Spleen (tissue), 11 donors: ENCODE data around the gene ACTA2. TPM values are rescaled to one million over a fixed set of nuclear protein-coding genes. Genes with fewer than 3 reads are reported as not detected.
A peak's percentile ranks its signal among the peaks of the same experiment; 100 is the strongest.

Experiments used
- DNase-seq: peaks from one replicate; pipeline ENCODE4 v3.0.0-alpha.2; 2020
- H3K27ac ChIP-seq, 8 donors: fragments of 200-600 bp; sonication (generic) in 7 of 8; 1 replicate in 4 of 8; 2 replicates in 4 of 8; pipeline versions ENCODE4 v1.5.0 to v1.8.0; 2016 to 2021; ENCODE audit warnings: inconsistent platforms in 4 of 8, mild to moderate bottlenecking in 4 of 8, moderate library complexity in 1 of 8
- H3K27me3 ChIP-seq, 7 donors: fragments of 200-600 bp; sonication (generic) in 6 of 7; replicated peaks in 1 of 7; 1 replicate in 4 of 7; 2 replicates in 3 of 7; pipeline versions ENCODE4 v1.5.0 to v1.8.0; 2016 to 2021; ENCODE audit warnings: inconsistent platforms in 3 of 7, mild to moderate bottlenecking in 1 of 7
- H3K36me3 ChIP-seq, 6 donors: fragments of 200-600 bp; sonication (generic) in 5 of 6; 1 replicate in 4 of 6; 2 replicates in 2 of 6; pipeline versions ENCODE4 v1.5.0 to v1.8.0; 2016 to 2021; ENCODE audit warnings: inconsistent platforms in 2 of 6
- H3K4me1 ChIP-seq, 6 donors: fragments of 200-600 bp; sonication (generic) in 5 of 6; 1 replicate in 3 of 6; 2 replicates in 3 of 6; pipeline versions ENCODE4 v1.5.0 to v1.8.0; 2016 to 2021; ENCODE audit warnings: inconsistent platforms in 3 of 6
- H3K4me3 ChIP-seq, 8 donors: fragments of 200-600 bp; sonication (generic) in 7 of 8; 1 replicate in 4 of 8; 2 replicates in 4 of 8; pipeline versions ENCODE4 v1.5.0 to v1.8.0; 2016 to 2021; ENCODE audit warnings: inconsistent platforms in 4 of 8, mild to moderate bottlenecking in 4 of 8, moderate library complexity in 2 of 8
- H3K9me3 ChIP-seq, 8 donors: fragments of 200-600 bp; sonication (generic) in 7 of 8; 1 replicate in 4 of 8; 2 replicates in 4 of 8; pipeline versions ENCODE4 v1.5.0 to v1.8.0; 2016 to 2021; ENCODE audit warnings: inconsistent platforms in 4 of 8
- CTCF ChIP-seq, 11 experiments: fragments of 200-600 bp in 7 of 11; fragments of 450-650 bp in 4 of 11; sonication (generic) in 4 of 11; IDR thresholded peaks in 8 of 11; conservative IDR thresholded peaks in 3 of 11; 1 replicate in 7 of 11; 2 replicates in 4 of 11; pipeline versions ENCODE4 v1.4.0 to v1.8.0; 2016 to 2021; ENCODE audit warnings: antibody characterized with exemption in 11 of 11, inconsistent platforms in 4 of 11, mild to moderate bottlenecking in 1 of 11
- POLR2A ChIP-seq, 3 donors: fragments of 450-650 bp; IDR thresholded peaks; one replicate each; pipeline ENCODE4 v1.5.1; 2017; ENCODE audit warnings: antibody characterized with exemption in 3 of 3, mild to moderate bottlenecking in 1 of 3
- POLR2AphosphoS5 ChIP-seq, 3 donors: sonication (generic); formaldehyde crosslinking; IDR thresholded peaks; one replicate each; pipeline ENCODE4 v1.5.1; 2017; ENCODE audit warnings: antibody characterized with exemption in 3 of 3
- WGBS, 5 donors: extraction: QIAGEN DNeasy Blood & Tissue Kit in 3 of 5; methylation state at CpG; one replicate each; pipeline versions ENCODE4 v1.1.5 to v1.1.7; 2013 to 2018; 5-methylcytosine and 5-hydroxymethylcytosine counted together
- intact Hi-C: fragments of 100-400 bp; cut with DNase I; formaldehyde crosslinking; loops from one replicate; pipeline ENCODE4 v1.15.0; 2023; ENCODE audit warnings: low total_unique reads
- polyA plus RNA-seq, 3 donors: library from polyadenylated mRNA; stranded (reverse); fragments of 200-250 nt; gene quantifications; one replicate each; pipeline ENCODE4 v1.2.1, GENCODE V29; 2013
- total RNA-seq, 7 donors: library from RNA; depleted of rRNA in 3 of 7; stranded (reverse); fragments of >200 nt in 3 of 7; fragmentation: NEBNext Ultra II Directional in 4 of 7; extraction: Animal tissue kit (Norgen Biotek cat#: 25700) in 4 of 7; gene quantifications; one replicate each; pipeline versions ENCODE4 v1.1.0 to v1.2.1, GENCODE V29; 2016 to 2021
- donor health status: healthy with polysubstance abuse.
- donor health status: DM: no; HTN: no; CAD: no; lungs with moderate emphysema.
- donor health status: DM: no; HTN: no; CAD: no.
- donor health status: Bipolar disorder and iron deficiency.
- donor health status: healthy.
- donor health status: DM: no; HTN: no; CAD: no.
- donor health status: DM: yes; HTN: yes; CAD: no.

Gene ACTA2
- total and polyA plus RNA-seq, 10 donors = 104 to 1,421 (median 233) TPM

- no peak for DNase-seq
- peaks cover 0 to 55% (median 26%) of the 10 kb centered on the region in 6 donors for H3K4me1 ChIP-seq
- H3K9me3 ChIP-seq = no peaks in the 10 kb centered on the region
- intact Hi-C loops = no loop called here
- no peak overlapping the region for H3K27ac ChIP-seq
- TF ChIP-seq POLR2AphosphoS5 (IDR thresholded peaks at IDR 0.05) (peak in 1 of 3 donors; percentile 44), CTCF (IDR thresholded peaks at IDR 0.05 in 8 of 11, conservative IDR thresholded peaks at IDR 0.05 in 3 of 11) (no peak)
- H3K4me3 ChIP-seq = no peak overlapping the region
- WGBS, 5 donors = 89 to 96% (median 91%) methylated on average over 1 of the region's 1 CpG
- H3K36me3 ChIP-seq = peaks cover 0 to 42% (median 0%) of the 10 kb centered on the region in 6 donors
- H3K27me3 ChIP-seq = no peaks in the 10 kb centered on the region
Measured at GRCh38 chr10:88931548-88931947, 21.0 kb downstream of the ACTA2 start.

- Histone ChIP-seq H3K27ac (peak overlapping the region in 1 of 8 donors; percentile 5), H3K4me3 (no peak overlapping the region), H3K36me3 (peaks cover 0 to 40% (median 3%) of the 10 kb centered on the region in 6 donors), H3K4me1 (peaks cover 0 to 46% (median 14%) of the 10 kb centered on the region in 6 donors), H3K27me3 (no peaks in the 10 kb centered on the region), H3K9me3 (no peaks in the 10 kb centered on the region)
- intact Hi-C loops = no loop called here
- WGBS, 5 donors = 81 to 88% (median 85%) methylated on average over 2 of the region's 2 CpGs
- no peak for DNase-seq
- TF ChIP-seq POLR2AphosphoS5 (IDR thresholded peaks at IDR 0.05) = no peak
- no peak for TF ChIP-seq CTCF (IDR thresholded peaks at IDR 0.05 in 8 of 11, conservative IDR thresholded peaks at IDR 0.05 in 3 of 11)
- TF ChIP-seq POLR2A (IDR thresholded peaks at IDR 0.05) = no peak
Measured at GRCh38 chr10:88928254-88928653, 24.3 kb downstream of the ACTA2 start.

- H3K4me3 ChIP-seq = no peak overlapping the region
- no peak for TF ChIP-seq POLR2A (IDR thresholded peaks at IDR 0.05)
- TF ChIP-seq POLR2AphosphoS5 (IDR thresholded peaks at IDR 0.05) = no peak
- H3K27me3 ChIP-seq = no peaks in the 10 kb centered on the region
- peak overlapping the region in 7 of 8 donors; percentile 7 to 61 (median 57) for H3K27ac ChIP-seq
- no peak for DNase-seq
- intact Hi-C loops = no loop called here
- peaks cover 0 to 47% (median 3%) of the 10 kb centered on the region in 6 donors for H3K36me3 ChIP-seq
- peaks cover 0 to 37% (median 10%) of the 10 kb centered on the region in 6 donors for H3K4me1 ChIP-seq
- no peaks in the 10 kb centered on the region for H3K9me3 ChIP-seq
- 85 to 94% (median 89%) methylated on average over 2 of the region's 2 CpGs for WGBS, 5 donors
Measured at GRCh38 chr10:88927416-88927690, 25.2 kb downstream of the ACTA2 start.

- Histone ChIP-seq H3K27ac (peak overlapping the region in 7 of 8 donors; percentile 32 to 61 (median 57)), H3K27me3 (no peaks in the 10 kb centered on the region), H3K4me3 (no peak overlapping the region), H3K9me3 (no peaks in the 10 kb centered on the region), H3K4me1 (peaks cover 0 to 32% (median 6%) of the 10 kb centered on the region in 6 donors), H3K36me3 (peaks cover 0 to 52% (median 3%) of the 10 kb centered on the region in 6 donors)
- 59 to 71% (median 67%) methylated on average over 6 of the region's 6 CpGs for WGBS, 5 donors
- TF ChIP-seq CTCF (IDR thresholded peaks at IDR 0.05 in 8 of 11, conservative IDR thresholded peaks at IDR 0.05 in 3 of 11) (no peak), POLR2AphosphoS5 (IDR thresholded peaks at IDR 0.05) (no peak), POLR2A (IDR thresholded peaks at IDR 0.05) (no peak)
- intact Hi-C loops = no loop called here
- no peak for DNase-seq
Measured at GRCh38 chr10:88926566-88927415, 25.8 kb downstream of the ACTA2 start.
